ENCODE measurements around the gene GDF15. TPM values are rescaled to one million over a fixed set of nuclear protein-coding genes. Genes with fewer than 3 reads are reported as not detected.

GDF15 gene
- total RNA-seq, 2 experiments from 2014 or later: not detected

DNA sequence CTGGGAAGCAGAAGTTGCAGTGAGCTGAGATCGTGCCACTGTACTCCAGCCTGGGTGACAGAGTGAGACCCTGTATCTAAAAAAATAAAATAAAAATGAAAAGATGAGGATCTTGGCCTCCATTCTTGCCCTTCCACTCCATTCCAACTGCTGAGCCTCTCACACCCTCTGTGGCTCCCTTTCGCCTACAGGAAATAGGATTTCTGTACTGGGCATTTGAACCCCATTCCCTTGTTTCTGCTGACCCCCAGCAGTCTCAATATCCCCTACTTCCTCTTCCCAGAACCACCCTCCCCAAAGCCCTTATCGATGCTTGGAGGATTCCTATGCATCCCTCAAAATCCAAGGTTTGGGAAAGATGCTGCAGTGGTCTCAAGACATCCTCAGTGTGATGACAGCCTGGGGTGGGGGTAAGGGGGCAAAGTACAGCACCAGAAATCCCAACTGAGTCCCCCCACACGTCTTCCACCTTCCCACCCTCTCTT is 12.5 kb upstream of the GDF15 start:
- ChIA-PET CTCF (ENCODE audit: unreplicated experiment) (no interaction called here), POLR2A (no interaction called here)
- H3K4me3 ChIP-seq (ENCODE audit: low read depth, low read length, poor library complexity, severe bottlenecking): no peak overlapping the region
- no peak for DNase-seq (ENCODE audit: low spot score)
- peaks cover 15% of the 10 kb centered on the region for H3K4me1 ChIP-seq (ENCODE audit: insufficient read depth, low read length, poor library complexity, severe bottlenecking)
- no peaks in the 10 kb centered on the region for H3K9me2 ChIP-seq (ENCODE audit: insufficient read depth, low read length)
- H3K9me3 ChIP-seq (ENCODE audit: low read length): no peaks in the 10 kb centered on the region
- H3K79me2 ChIP-seq (ENCODE audit: insufficient read depth, low read depth, low read length): no peaks in the 10 kb centered on the region
- no peak overlapping the region for H3K27ac ChIP-seq (ENCODE audit: low read depth, low read length, poor library complexity, severe bottlenecking)
- peak overlapping the region; percentile 92; the same call in 1 of the 2 replicates for H2AFZ ChIP-seq (ENCODE audit: low read length)
- intact Hi-C loops (cut with micrococcal nuclease; ENCODE audit: unreplicated experiment): no loop called here
- no TSS peak for BruUV-seq (replicated peaks)
- TF ChIP-seq, protein P1, sequence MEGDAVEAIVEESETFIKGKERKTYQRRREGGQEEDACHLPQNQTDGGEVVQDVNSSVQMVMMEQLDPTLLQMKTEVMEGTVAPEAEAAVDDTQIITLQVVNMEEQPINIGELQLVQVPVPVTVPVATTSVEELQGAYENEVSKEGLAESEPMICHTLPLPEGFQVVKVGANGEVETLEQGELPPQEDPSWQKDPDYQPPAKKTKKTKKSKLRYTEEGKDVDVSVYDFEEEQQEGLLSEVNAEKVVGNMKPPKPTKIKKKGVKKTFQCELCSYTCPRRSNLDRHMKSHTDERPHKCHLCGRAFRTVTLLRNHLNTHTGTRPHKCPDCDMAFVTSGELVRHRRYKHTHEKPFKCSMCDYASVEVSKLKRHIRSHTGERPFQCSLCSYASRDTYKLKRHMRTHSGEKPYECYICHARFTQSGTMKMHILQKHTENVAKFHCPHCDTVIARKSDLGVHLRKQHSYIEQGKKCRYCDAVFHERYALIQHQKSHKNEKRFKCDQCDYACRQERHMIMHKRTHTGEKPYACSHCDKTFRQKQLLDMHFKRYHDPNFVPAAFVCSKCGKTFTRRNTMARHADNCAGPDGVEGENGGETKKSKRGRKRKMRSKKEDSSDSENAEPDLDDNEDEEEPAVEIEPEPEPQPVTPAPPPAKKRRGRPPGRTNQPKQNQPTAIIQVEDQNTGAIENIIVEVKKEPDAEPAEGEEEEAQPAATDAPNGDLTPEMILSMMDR (conservative IDR thresholded peaks at IDR 0.05; ENCODE audit: low read length): no peak
- no peak for TF ChIP-seq EZH2phosphoT487 (IDR thresholded peaks at IDR 0.05; ENCODE audit: borderline replicate concordance, low read depth, low read length)
- no peak overlapping the region for H3K4me2 ChIP-seq (ENCODE audit: low read length)
- no peaks in the 10 kb centered on the region for H4K20me1 ChIP-seq (ENCODE audit: insufficient read depth, low read length)
- no peaks in the 10 kb centered on the region for H3K36me3 ChIP-seq (ENCODE audit: insufficient read depth, low read length)

DNA sequence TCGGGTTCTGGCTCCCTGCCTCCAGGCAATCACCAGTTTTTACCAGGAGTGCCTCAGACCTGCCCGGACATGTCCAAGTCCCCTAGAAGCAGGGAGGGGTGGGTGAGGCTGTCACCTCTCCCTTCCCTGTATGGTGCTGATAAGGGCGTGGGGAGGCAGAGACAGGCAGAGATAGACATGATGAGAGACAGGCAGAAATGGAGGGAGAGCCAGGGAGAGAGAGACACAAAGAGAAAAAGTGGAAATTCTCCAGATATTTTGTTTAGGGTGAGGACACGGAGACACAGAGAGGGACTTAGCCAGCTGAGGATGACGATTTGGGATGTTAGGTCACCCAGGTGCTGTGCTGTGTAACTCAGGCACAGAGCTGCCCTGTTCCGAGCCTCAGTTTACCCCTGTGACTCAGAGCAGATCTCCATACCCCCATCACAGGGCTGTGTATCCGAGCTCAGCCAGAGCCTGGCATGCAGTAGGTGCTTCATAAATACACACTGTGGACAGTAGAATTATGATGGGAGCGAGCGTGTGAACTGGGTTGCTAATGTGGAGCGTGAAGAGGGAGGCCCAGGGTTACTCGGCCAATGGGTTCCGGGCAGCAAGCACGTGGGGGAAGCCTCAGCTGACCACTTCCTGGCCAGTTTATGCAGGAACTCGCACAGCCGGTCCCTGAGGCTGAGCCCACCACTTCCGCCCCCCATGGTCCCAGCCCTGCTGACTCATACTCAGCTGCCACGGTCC is 11.9 kb upstream of the GDF15 start:
- Histone ChIP-seq H3K27ac (ENCODE audit: low read depth, low read length, poor library complexity, severe bottlenecking) (no peak overlapping the region), H3K4me1 (ENCODE audit: insufficient read depth, low read length, poor library complexity, severe bottlenecking) (peaks cover 15% of the 10 kb centered on the region), H2AFZ (ENCODE audit: low read length) (peak overlapping the region; percentile 92), H3K9me3 (ENCODE audit: low read length) (no peaks in the 10 kb centered on the region), H3K4me3 (ENCODE audit: low read depth, low read length, poor library complexity, severe bottlenecking) (peak overlapping the region; percentile 11), H3K9me2 (ENCODE audit: insufficient read depth, low read length) (no peaks in the 10 kb centered on the region), H3K79me2 (ENCODE audit: insufficient read depth, low read depth, low read length) (no peaks in the 10 kb centered on the region), H3K4me2 (ENCODE audit: low read length) (peak overlapping the region; percentile 56), H4K20me1 (ENCODE audit: insufficient read depth, low read length) (no peaks in the 10 kb centered on the region), H3K36me3 (ENCODE audit: insufficient read depth, low read length) (no peaks in the 10 kb centered on the region)
- intact Hi-C loops (cut with micrococcal nuclease; ENCODE audit: unreplicated experiment): no loop called here
- no peak for TF ChIP-seq EZH2phosphoT487 (IDR thresholded peaks at IDR 0.05; ENCODE audit: borderline replicate concordance, low read depth, low read length)
- TF ChIP-seq, protein P1 (conservative IDR thresholded peaks at IDR 0.05; ENCODE audit: low read length): no peak
- ChIA-PET CTCF (ENCODE audit: unreplicated experiment) (no interaction called here), POLR2A (no interaction called here)
- BruUV-seq (replicated peaks): no TSS peak
- peak; percentile 79 for DNase-seq (ENCODE audit: low spot score)

DNA sequence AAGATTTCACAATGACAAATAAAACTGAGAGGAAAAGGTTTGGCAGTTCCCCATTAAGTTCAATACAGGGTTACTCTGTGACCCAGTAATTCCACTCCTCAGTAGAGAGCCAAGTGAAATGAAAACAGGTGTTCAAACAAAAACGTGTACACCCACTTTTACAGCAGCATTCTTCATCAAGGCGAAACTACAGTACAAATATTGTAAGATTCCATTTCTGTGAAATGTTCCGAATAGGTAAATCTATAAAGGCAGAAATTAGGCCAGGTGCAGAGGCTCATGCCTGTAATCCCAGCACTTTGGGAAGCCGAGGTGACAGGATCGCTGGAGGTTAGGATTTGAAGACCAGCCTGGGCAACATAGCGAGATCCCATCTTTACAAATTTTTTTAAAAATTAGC is 8.9 kb upstream of the GDF15 start:
- Histone ChIP-seq H3K4me2 (ENCODE audit: low read length) (no peak overlapping the region), H3K79me2 (ENCODE audit: insufficient read depth, low read depth, low read length) (no peaks in the 10 kb centered on the region)
- no TSS peak for BruUV-seq (replicated peaks)

More for the DNA sequence above, 8.9 kb upstream of the GDF15 start:
- Histone ChIP-seq H4K20me1 (ENCODE audit: insufficient read depth, low read length) (no peaks in the 10 kb centered on the region), H2AFZ (ENCODE audit: low read length) (no peak overlapping the region), H3K27ac (ENCODE audit: low read depth, low read length, poor library complexity, severe bottlenecking) (no peak overlapping the region), H3K9me2 (ENCODE audit: insufficient read depth, low read length) (no peaks in the 10 kb centered on the region), H3K36me3 (ENCODE audit: insufficient read depth, low read length) (no peaks in the 10 kb centered on the region), H3K4me3 (ENCODE audit: low read depth, low read length, poor library complexity, severe bottlenecking) (no peak overlapping the region), H3K4me1 (ENCODE audit: insufficient read depth, low read length, poor library complexity, severe bottlenecking) (peaks cover 15% of the 10 kb centered on the region), H3K9me3 (ENCODE audit: low read length) (no peaks in the 10 kb centered on the region)
- ChIA-PET CTCF (ENCODE audit: unreplicated experiment) (no interaction called here), POLR2A (no interaction called here)
- no peak for DNase-seq (ENCODE audit: low spot score)
- intact Hi-C loops (cut with micrococcal nuclease; ENCODE audit: unreplicated experiment): no loop called here
- no peak for TF ChIP-seq EZH2phosphoT487 (IDR thresholded peaks at IDR 0.05; ENCODE audit: borderline replicate concordance, low read depth, low read length)
- TF ChIP-seq, protein P1 (conservative IDR thresholded peaks at IDR 0.05; ENCODE audit: low read length): no peak

Data from OCI-LY7 (cell line).